Measurements from ENCODE around the gene MIOX.

The MIOX gene

GRCh38 chr22:50481440-50482106, 5.1 kb upstream of the MIOX start, which contains the start of gene ADM2:
Gene ADM2, plus strand, starts transcription at chr22:50481543. Its CDS starts 305 bp downstream, at chr22:50481848.
- Histone ChIP-seq H3K79me2 (ENCODE audit: control insufficient read depth, low read length) (no peaks in the 10 kb centered on the region), H3K4me1 (ENCODE audit: control insufficient read depth, low read length) (peaks cover 23% of the 10 kb centered on the region), H3K27ac (ENCODE audit: low read depth, low read length) (no peak within 1 kb of the TSS), H3K9me2 (replicated peaks; ENCODE audit: control insufficient read depth, low read length) (no peaks in the 10 kb centered on the region), H3K36me3 (ENCODE audit: control insufficient read depth, low read length) (no peaks in the 10 kb centered on the region), H4K20me1 (ENCODE audit: control insufficient read depth, insufficient read depth, low read depth, low read length) (no peaks in the 10 kb centered on the region), H3K4me2 (ENCODE audit: low read length) (peak within 1 kb of the TSS; percentile 80), H3K27me3 (ENCODE audit: control insufficient read depth, low read length) (peaks cover 32% of the 10 kb centered on the region), H3K4me3 (ENCODE audit: low read length) (peak within 1 kb of the TSS; percentile 72), H3F3A (ENCODE audit: control insufficient read depth, insufficient read depth) (no peaks in the 10 kb centered on the region), H3K9me3 (ENCODE audit: control insufficient read depth, insufficient read depth, low read length) (no peaks in the 10 kb centered on the region)
- no peak for TF ChIP-seq CTCF (IDR thresholded peaks at IDR 0.05; ENCODE audit: low read depth, low read length, poor library complexity, severe bottlenecking)
- TF ChIP-seq EZH2phosphoT487 (IDR thresholded peaks at IDR 0.05; ENCODE audit: borderline replicate concordance, low read length): no peak

GRCh38 chr22:50482107-50483074, 4.3 kb upstream of the MIOX start:
- Histone ChIP-seq H3K9me3 (ENCODE audit: control insufficient read depth, insufficient read depth, low read length) (no peaks in the 10 kb centered on the region), H3K4me1 (ENCODE audit: control insufficient read depth, low read length) (peaks cover 23% of the 10 kb centered on the region), H3K4me2 (ENCODE audit: low read length) (peak overlapping the region; percentile 80), H3K4me3 (ENCODE audit: low read length) (peak overlapping the region; percentile 72), H3K36me3 (ENCODE audit: control insufficient read depth, low read length) (no peaks in the 10 kb centered on the region), H3K9me2 (replicated peaks; ENCODE audit: control insufficient read depth, low read length) (no peaks in the 10 kb centered on the region), H3K79me2 (ENCODE audit: control insufficient read depth, low read length) (no peaks in the 10 kb centered on the region), H3F3A (ENCODE audit: control insufficient read depth, insufficient read depth) (no peaks in the 10 kb centered on the region), H4K20me1 (ENCODE audit: control insufficient read depth, insufficient read depth, low read depth, low read length) (no peaks in the 10 kb centered on the region), H3K27ac (ENCODE audit: low read depth, low read length) (no peak overlapping the region), H3K27me3 (ENCODE audit: control insufficient read depth, low read length) (peaks cover 32% of the 10 kb centered on the region)
- TF ChIP-seq EZH2phosphoT487 (IDR thresholded peaks at IDR 0.05; ENCODE audit: borderline replicate concordance, low read length) (no peak), CTCF (IDR thresholded peaks at IDR 0.05; ENCODE audit: low read depth, low read length, poor library complexity, severe bottlenecking) (no peak)

- Histone ChIP-seq H3K4me1 (ENCODE audit: control insufficient read depth, low read length) (peaks cover 23% of the 10 kb centered on the region), H3K27me3 (ENCODE audit: control insufficient read depth, low read length) (peaks cover 32% of the 10 kb centered on the region), H3K4me3 (ENCODE audit: low read length) (no peak overlapping the region), H3K4me2 (ENCODE audit: low read length) (no peak overlapping the region), H3F3A (ENCODE audit: control insufficient read depth, insufficient read depth) (no peaks in the 10 kb centered on the region), H4K20me1 (ENCODE audit: control insufficient read depth, insufficient read depth, low read depth, low read length) (no peaks in the 10 kb centered on the region), H3K9me2 (replicated peaks; ENCODE audit: control insufficient read depth, low read length) (no peaks in the 10 kb centered on the region), H3K36me3 (ENCODE audit: control insufficient read depth, low read length) (no peaks in the 10 kb centered on the region), H3K9me3 (ENCODE audit: control insufficient read depth, insufficient read depth, low read length) (no peaks in the 10 kb centered on the region), H3K27ac (ENCODE audit: low read depth, low read length) (no peak overlapping the region), H3K79me2 (ENCODE audit: control insufficient read depth, low read length) (no peaks in the 10 kb centered on the region)
- TF ChIP-seq CTCF (IDR thresholded peaks at IDR 0.05; ENCODE audit: low read depth, low read length, poor library complexity, severe bottlenecking) (no peak), EZH2phosphoT487 (IDR thresholded peaks at IDR 0.05; ENCODE audit: borderline replicate concordance, low read length) (no peak)
Observed at GRCh38 chr22:50483106-50483505, 3.6 kb upstream of the MIOX start.
